Memory B cell (primary cell): ENCODE results near the gene FAM131C.
A peak's percentile ranks its signal among the peaks of the same experiment; 100 is the strongest.

Experiments
- ATAC-seq: fragments of 150-1000 bp; cut with Tn5 transposase; 2 replicates; pipeline ENCODE4 v1.10.0; 2021; ENCODE audit warnings: low read depth, mild to moderate bottlenecking, moderate library complexity
- DNase-seq, 2 donors: peaks; one replicate each; pipeline ENCODE4 v3.0.0; 2022; ENCODE audit warnings: low spot score in 2 of 2
- H3K27ac Mint-ChIP-seq: one replicate; pipeline ENCODE4 v1.8.0; 2022; ENCODE audit warnings: mild to moderate bottlenecking, moderate library complexity, mixed read lengths
- H3K27me3 Mint-ChIP-seq: one replicate; pipeline ENCODE4 v1.8.0; 2022; ENCODE audit warnings: mixed read lengths
- H3K36me3 Mint-ChIP-seq: one replicate; pipeline ENCODE4 v1.8.0; 2022; ENCODE audit warnings: mild to moderate bottlenecking, mixed read lengths
- H3K4me1 Mint-ChIP-seq: one replicate; pipeline ENCODE4 v1.8.0; 2022; ENCODE audit warnings: mixed read lengths
- H3K4me3 Mint-ChIP-seq: one replicate; pipeline ENCODE4 v1.8.0; 2022; ENCODE audit warnings: mild to moderate bottlenecking, moderate library complexity, mixed read lengths
- H3K9me3 Mint-ChIP-seq: one replicate; pipeline ENCODE4 v1.8.0; 2022; ENCODE audit warnings: mixed read lengths

The FAM131C gene

DNA sequence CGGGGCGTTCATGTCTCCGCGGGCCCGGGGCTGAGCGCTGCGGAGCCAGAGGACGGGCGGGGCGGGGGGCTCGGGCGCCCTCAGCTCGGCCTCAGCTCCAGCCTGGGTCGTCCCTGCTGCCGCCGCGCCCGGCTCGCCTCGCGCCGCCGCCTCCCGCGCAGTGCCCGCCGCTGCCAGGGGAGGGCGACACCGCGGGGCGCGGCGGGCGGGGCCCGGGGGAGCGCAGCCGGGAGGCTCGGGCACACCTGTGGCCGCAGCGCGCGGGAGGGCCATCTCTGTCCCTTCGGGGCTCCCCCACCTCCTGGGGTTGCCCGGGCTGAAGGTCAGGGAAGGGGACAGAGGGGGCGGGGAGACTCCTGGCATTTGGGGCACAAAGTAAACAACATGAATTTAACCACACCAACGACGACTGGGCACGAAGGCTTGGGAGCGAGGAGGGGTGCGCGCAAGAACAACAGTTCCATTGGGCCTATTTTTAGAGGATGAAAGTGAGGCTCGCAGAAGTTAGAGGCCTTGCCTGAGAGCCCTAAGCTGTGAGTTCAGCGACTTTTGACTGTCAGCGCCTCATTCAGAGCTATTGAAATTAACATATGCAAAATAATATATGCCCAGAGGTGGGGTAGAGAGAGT is at the start of gene FAM131C:
Gene FAM131C (minus strand): TSS at position 162 of the 630 bp plus-strand sequence. CDS start 209 bp downstream, outside the sequence.
- H3K27ac Mint-ChIP-seq, result no peak within 1 kb of the TSS
- H3K4me1 Mint-ChIP-seq, result peaks cover 11% of the 10 kb centered on the region
- peak; percentile 92 for ATAC-seq
- peak within 1 kb of the TSS; percentile 77 for H3K4me3 Mint-ChIP-seq
- DNase-seq, result peak; percentile 59 to 61
- peaks cover 16% of the 10 kb centered on the region for H3K27me3 Mint-ChIP-seq
- H3K36me3 Mint-ChIP-seq, result no peaks in the 10 kb centered on the region
- no peaks in the 10 kb centered on the region for H3K9me3 Mint-ChIP-seq

GRCh38 chr1:16122916-16123315 is 49.5 kb upstream of the FAM131C start:
- DNase-seq, result no peak
- H3K27ac Mint-ChIP-seq, result no peak overlapping the region
- peak; percentile 42 for ATAC-seq

DNA sequence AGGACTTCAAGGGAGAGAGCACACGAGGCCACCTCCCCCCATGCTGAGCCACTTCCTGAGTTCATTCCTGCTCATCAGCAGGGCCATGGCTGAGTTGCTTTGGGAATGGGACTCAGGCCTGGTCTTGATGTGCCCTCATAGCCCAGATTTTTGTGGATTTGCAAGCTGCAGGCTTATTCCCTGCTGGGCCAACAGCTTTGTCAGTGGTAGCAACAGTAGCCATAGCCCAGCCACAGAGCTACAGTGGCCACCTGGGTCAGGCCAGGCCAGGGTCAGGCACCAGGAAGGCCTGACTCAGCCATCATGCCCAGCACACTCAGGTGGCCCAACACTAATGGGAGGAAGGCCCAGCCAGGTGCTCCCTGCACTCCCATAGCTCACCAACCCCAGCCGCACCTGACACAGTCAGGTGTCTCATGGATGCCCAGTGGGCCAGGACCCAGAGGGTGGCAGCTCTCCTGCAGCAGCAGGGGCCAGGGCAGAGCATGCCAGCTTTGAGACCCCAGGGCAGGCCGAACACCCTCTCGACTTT is 49.0 kb upstream of the FAM131C start:
- peaks cover 3% of the 10 kb centered on the region for H3K4me1 Mint-ChIP-seq
- peaks cover 18% of the 10 kb centered on the region for H3K27me3 Mint-ChIP-seq
- no peak overlapping the region for H3K4me3 Mint-ChIP-seq
- no peaks in the 10 kb centered on the region for H3K36me3 Mint-ChIP-seq
- no peak for ATAC-seq
- H3K9me3 Mint-ChIP-seq, result no peaks in the 10 kb centered on the region
- H3K27ac Mint-ChIP-seq, result no peak overlapping the region
- no peak for DNase-seq

More at GRCh38 chr1:16122916-16123315, 49.5 kb upstream of the FAM131C start:
- Mint-ChIP-seq H3K4me3 (no peak overlapping the region), H3K9me3 (no peaks in the 10 kb centered on the region), H3K27me3 (peaks cover 22% of the 10 kb centered on the region), H3K4me1 (peaks cover 3% of the 10 kb centered on the region), H3K36me3 (no peaks in the 10 kb centered on the region)

GRCh38 chr1:16120940-16121410 is 47.5 kb upstream of the FAM131C start:
- Mint-ChIP-seq H3K36me3 (no peaks in the 10 kb centered on the region), H3K27ac (no peak overlapping the region), H3K4me3 (no peak overlapping the region), H3K27me3 (peaks cover 19% of the 10 kb centered on the region), H3K4me1 (peaks cover 3% of the 10 kb centered on the region), H3K9me3 (no peaks in the 10 kb centered on the region)
- no peak for DNase-seq
- no peak for ATAC-seq

- Mint-ChIP-seq H3K4me1 (peaks cover 3% of the 10 kb centered on the region), H3K36me3 (no peaks in the 10 kb centered on the region), H3K27ac (no peak overlapping the region), H3K27me3 (peaks cover 18% of the 10 kb centered on the region), H3K4me3 (no peak overlapping the region), H3K9me3 (no peaks in the 10 kb centered on the region)
- ATAC-seq (no peak), DNase-seq (no peak)
These were observed 47.0 kb upstream of the FAM131C start for GRCh38 chr1:16120407-16120806.

DNA sequence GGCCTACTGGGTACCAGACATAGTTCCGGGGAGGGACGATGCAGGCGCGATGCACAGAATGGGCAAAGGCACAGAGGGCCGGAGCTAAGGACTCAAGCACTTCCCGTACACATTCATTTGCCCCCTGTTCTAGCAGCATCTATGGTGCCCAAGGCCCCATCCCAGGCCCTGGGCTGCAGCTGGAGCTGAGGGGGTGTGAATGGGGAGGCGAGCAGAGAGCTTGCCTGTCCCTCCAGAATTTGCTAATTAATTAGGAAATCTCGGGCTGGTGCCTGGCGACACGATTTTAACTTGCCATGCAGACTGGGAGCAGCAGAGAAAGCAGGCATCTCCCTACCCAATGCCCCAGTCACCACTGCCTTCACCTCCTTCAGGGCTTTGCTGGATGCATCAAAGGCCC is 46.5 kb upstream of the FAM131C start:
- no peaks in the 10 kb centered on the region for H3K36me3 Mint-ChIP-seq
- H3K9me3 Mint-ChIP-seq, result no peaks in the 10 kb centered on the region

GRCh38 chr1:16119504-16119903 is 46.1 kb upstream of the FAM131C start:
- H3K27me3 Mint-ChIP-seq, result peaks cover 14% of the 10 kb centered on the region
- H3K4me1 Mint-ChIP-seq, result peaks cover 3% of the 10 kb centered on the region
- no peak overlapping the region for H3K4me3 Mint-ChIP-seq
- no peak for DNase-seq
- H3K9me3 Mint-ChIP-seq, result no peaks in the 10 kb centered on the region
- ATAC-seq, result no peak
- H3K27ac Mint-ChIP-seq, result no peak overlapping the region
- no peaks in the 10 kb centered on the region for H3K36me3 Mint-ChIP-seq

More for the DNA sequence above, 46.5 kb upstream of the FAM131C start:
- Mint-ChIP-seq H3K4me1 (peaks cover 3% of the 10 kb centered on the region), H3K4me3 (no peak overlapping the region), H3K27me3 (peaks cover 17% of the 10 kb centered on the region), H3K27ac (no peak overlapping the region)
- DNase-seq (no peak), ATAC-seq (no peak)

GRCh38 chr1:16118706-16119105 is 45.3 kb upstream of the FAM131C start:
- ATAC-seq (no peak), DNase-seq (no peak)
- Mint-ChIP-seq H3K27ac (no peak overlapping the region), H3K36me3 (no peaks in the 10 kb centered on the region), H3K4me1 (peaks cover 3% of the 10 kb centered on the region), H3K4me3 (no peak overlapping the region), H3K9me3 (no peaks in the 10 kb centered on the region), H3K27me3 (peaks cover 14% of the 10 kb centered on the region)

GRCh38 chr1:16117936-16118335 is 44.5 kb upstream of the FAM131C start:
- no peaks in the 10 kb centered on the region for H3K9me3 Mint-ChIP-seq
- no peak for ATAC-seq
- DNase-seq, result no peak
- H3K27ac Mint-ChIP-seq, result no peak overlapping the region
- H3K4me3 Mint-ChIP-seq, result no peak overlapping the region
- H3K4me1 Mint-ChIP-seq, result peaks cover 1% of the 10 kb centered on the region
- H3K27me3 Mint-ChIP-seq, result peaks cover 10% of the 10 kb centered on the region
- no peaks in the 10 kb centered on the region for H3K36me3 Mint-ChIP-seq

GRCh38 chr1:16117369-16117768 is 43.9 kb upstream of the FAM131C start:
- ATAC-seq (no peak), DNase-seq (no peak)
- Mint-ChIP-seq H3K27ac (no peak overlapping the region), H3K9me3 (no peaks in the 10 kb centered on the region), H3K4me1 (no peaks in the 10 kb centered on the region), H3K4me3 (no peak overlapping the region), H3K27me3 (peaks cover 6% of the 10 kb centered on the region), H3K36me3 (no peaks in the 10 kb centered on the region)

DNA sequence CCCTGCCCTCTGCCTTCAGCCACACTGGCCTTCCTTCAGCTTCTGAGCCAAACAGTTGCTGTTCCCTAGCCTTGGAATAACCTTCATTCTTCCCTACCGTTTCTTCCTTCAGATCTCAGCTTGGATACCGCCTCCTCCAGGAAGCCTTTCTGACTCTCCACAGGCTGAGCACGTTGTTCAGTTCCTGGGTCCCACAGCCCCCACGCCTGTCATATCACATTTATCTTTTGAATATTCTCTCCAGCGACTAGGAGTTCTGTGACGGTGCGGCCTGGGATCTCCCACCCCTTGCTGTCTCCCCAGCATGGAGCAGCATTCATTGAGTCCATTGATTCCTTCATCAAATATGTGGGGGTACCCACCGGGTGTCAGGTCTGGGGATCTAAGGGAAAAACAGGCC is 43.2 kb upstream of the FAM131C start:
- ATAC-seq, result no peak
- Mint-ChIP-seq H3K4me1 (no peaks in the 10 kb centered on the region), H3K27me3 (peaks cover 9% of the 10 kb centered on the region), H3K9me3 (no peaks in the 10 kb centered on the region), H3K36me3 (no peaks in the 10 kb centered on the region), H3K27ac (no peak overlapping the region), H3K4me3 (no peak overlapping the region)
- DNase-seq, result no peak

DNA sequence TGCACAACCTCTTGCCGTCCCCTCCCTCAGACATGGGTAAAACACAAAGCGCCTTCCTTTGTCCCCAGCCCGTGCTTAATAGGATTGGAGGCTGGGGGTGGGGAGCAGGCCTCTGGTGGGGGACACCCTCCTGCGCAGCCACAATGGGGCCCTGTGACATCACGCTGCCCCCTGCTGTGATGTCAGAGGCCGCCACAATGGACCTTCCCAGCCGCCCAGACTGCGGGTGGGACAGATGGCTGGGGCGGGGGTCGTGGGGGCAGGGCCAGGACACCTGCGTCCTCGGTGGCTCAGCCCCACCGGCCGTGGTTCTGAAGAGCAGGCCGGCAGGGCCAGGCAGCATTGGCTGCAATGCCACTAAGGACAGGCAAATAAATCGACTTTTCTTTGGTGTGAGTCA is 42.6 kb upstream of the FAM131C start:
- no peak for DNase-seq
- Mint-ChIP-seq H3K4me3 (no peak overlapping the region), H3K27me3 (peaks cover 12% of the 10 kb centered on the region), H3K4me1 (no peaks in the 10 kb centered on the region), H3K27ac (no peak overlapping the region), H3K36me3 (no peaks in the 10 kb centered on the region), H3K9me3 (no peaks in the 10 kb centered on the region)
- ATAC-seq, result no peak

DNA sequence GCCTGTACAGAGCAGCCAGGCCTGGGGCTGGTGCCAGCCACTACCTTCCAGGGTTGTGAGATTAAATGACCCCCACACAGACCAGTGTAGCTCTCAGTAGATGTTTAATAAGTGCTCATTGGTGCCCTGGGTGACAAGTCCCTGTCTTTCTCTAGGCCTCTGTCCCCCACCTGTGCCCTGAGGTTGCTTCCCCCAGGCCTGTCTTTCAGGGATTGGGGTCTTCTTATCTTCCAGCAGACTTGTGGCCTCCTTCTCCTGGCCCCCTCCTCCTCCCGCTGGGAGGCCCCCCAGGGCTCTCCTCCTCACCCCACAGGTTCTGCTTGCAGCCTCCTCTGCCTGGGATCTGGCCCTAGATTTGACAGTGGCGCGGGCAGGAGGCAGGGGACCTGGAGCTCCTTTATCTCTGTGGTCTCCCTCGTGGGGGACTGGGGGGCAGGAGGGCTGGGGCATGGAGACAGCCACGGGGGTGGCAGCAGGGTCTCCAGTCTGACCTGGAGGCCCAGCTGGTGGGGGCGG is 42.1 kb upstream of the FAM131C start:
- Mint-ChIP-seq H3K4me3 (no peak overlapping the region), H3K27ac (no peak overlapping the region), H3K9me3 (no peaks in the 10 kb centered on the region), H3K4me1 (no peaks in the 10 kb centered on the region), H3K27me3 (peaks cover 12% of the 10 kb centered on the region), H3K36me3 (no peaks in the 10 kb centered on the region)
- ATAC-seq (no peak), DNase-seq (no peak)

- no peak for DNase-seq
- peaks cover 15% of the 10 kb centered on the region for H3K27me3 Mint-ChIP-seq
- H3K36me3 Mint-ChIP-seq, result no peaks in the 10 kb centered on the region
- ATAC-seq, result no peak
- H3K9me3 Mint-ChIP-seq, result no peaks in the 10 kb centered on the region
- no peak overlapping the region for H3K27ac Mint-ChIP-seq
- H3K4me1 Mint-ChIP-seq, result no peaks in the 10 kb centered on the region
- H3K4me3 Mint-ChIP-seq, result no peak overlapping the region
These were observed 41.3 kb upstream of the FAM131C start for GRCh38 chr1:16114527-16115467.
